ENCODE measurements around the gene OR6A2.
A peak's percentile ranks its signal among the peaks of the same experiment; 100 is the strongest.

OR6A2 gene

GRCh38 chr11:6755303-6755952 lies 44.1 kb downstream of the OR6A2 start:
- DNase-seq, result peak in 1 of 2 donors; percentile 17

GRCh38 chr11:6747097-6747668 lies 52.3 kb downstream of the OR6A2 start:
- no peak for DNase-seq

GRCh38 chr11:6746626-6747025 lies 52.9 kb downstream of the OR6A2 start:
- no peak for DNase-seq

GRCh38 chr11:6746086-6746618 lies 53.3 kb downstream of the OR6A2 start:
- DNase-seq, result peak in 1 of 2 donors; percentile 76

GRCh38 chr11:6745465-6746015 lies 53.9 kb downstream of the OR6A2 start:
- no peak for DNase-seq

- no peak for DNase-seq
Observed at GRCh38 chr11:6745018-6745417, 54.5 kb downstream of the OR6A2 start.

- DNase-seq, result no peak
Observed at GRCh38 chr11:6742260-6742659, 57.2 kb downstream of the OR6A2 start.

Data from bone marrow (tissue), 2 donors.